Effector CD4-positive, alpha-beta T cell (primary cell): ENCODE data around the gene AP1M2.
"Not testable (repeated sequence)": the region's sequence is repeated elsewhere in the genome, so short reads cannot be mapped to it uniquely, and the experiment has no call there.

Source experiments
- DNase-seq: peaks from one replicate; pipeline ENCODE4 v3.0.0-alpha.2; 2020

AP1M2 gene

DNA sequence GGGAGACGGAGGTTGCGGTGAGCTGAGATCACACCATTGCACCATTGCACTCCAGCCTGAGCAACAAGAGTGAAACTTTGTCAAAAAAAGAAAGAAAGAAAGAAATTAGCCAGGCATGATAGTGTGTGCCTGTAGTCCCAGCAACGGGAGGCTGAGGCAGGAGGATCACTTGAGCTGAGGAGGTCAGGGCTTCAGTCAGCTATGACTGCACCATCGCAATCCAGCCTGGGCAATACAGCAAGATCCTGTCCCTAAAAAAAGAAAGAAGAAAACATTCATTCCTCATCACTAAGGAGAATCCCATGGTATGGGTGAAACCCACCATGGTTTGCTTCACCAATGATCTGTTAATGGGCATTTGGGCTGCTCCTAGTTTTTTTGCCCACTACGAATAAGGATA, 13.0 kb upstream of the AP1M2 start:
- DNase-seq: no peak

DNA sequence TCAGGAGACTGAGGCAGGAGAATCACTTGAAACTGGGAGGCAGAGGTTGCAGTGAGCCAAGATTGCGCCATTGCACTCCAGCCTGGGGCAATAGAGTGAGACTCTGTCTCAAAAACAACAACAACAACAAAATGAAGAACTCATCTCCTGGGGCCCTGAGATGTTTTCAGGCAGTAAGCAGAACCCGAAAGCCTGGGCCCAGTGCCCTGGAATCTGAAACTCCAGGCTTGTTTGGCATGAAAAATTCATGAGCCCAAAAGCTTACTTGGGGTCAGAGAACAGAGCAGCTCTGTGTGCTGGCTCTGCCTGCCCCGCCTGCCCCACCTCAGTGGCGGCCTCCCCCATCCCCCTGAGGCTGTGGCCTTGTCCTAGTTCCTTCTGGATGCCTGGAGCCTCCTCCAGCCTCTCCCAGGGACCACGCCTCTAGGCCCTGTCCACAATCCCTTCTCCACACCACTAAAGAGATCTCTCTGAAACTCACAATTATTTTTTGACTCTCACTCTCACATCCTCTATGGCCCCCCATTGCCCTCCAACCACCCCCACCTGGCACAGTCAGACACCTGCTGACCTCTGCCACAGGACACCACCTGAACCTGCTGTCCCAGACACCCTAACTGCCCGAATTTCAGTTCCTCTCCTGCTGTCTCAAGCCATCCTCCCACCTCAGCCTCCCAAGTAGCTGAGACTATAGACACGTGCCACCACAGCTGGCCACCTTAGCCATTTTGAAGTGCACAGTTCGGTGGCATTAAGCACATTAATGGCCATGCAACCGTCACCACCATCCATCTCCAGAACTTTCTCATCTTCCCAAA, 6.9 kb upstream of the AP1M2 start:
- DNase-seq: no peak

DNA sequence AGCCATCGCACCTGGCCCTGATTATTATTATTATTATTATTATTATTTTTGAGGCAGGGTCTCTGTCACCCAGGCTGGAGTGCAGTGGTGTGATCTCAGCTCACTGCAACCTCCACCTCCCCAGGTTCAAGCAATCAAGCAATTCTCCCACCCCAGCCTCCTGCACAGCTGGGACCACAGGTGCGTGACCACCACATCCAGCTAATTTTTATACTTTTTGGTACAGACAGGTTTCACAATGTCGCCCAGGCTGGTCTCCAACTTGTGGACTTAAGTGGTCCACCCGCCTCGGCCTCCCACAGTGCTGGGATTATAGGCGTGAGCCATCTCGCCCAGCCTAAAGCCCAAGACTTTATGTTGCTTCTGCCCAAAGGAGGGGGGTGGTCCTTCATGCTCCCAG, 6.0 kb upstream of the AP1M2 start:
- no peak for DNase-seq

DNA sequence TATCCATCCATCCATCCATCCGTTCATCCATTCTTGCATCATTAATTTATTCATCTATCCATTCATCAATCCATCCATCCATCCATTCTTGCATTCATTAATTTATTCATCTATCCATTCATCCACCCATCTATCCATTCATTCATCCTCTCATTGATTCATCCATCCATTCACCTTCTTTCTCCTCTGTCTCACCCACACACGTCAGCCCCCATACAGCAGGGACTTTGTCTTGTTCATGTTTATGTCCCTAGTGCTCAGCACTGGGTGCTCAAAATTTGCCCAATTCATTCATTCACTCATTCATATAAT, 683 bp upstream of the AP1M2 start:
- no peak for DNase-seq

DNA sequence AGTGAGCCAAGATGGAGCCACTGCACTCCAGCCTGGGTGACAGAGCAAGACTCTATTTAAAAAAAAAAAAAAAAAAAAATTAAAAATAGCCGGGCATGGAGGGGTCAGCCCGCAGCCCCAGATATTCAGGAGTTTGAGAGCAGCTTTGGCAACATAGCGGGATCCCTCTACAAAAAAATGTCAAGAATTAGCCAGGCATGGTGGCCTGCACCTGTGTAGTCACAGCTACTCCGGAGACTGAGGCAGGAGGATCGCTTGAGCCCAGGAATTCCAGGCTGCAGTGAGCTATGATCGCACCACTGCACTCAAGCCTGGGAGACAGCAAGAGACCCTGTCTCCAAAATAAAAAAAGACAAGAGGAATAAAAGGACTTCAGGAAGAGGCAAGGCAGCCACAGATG, 716 bp downstream of the AP1M2 start:
- no peak for DNase-seq

DNA sequence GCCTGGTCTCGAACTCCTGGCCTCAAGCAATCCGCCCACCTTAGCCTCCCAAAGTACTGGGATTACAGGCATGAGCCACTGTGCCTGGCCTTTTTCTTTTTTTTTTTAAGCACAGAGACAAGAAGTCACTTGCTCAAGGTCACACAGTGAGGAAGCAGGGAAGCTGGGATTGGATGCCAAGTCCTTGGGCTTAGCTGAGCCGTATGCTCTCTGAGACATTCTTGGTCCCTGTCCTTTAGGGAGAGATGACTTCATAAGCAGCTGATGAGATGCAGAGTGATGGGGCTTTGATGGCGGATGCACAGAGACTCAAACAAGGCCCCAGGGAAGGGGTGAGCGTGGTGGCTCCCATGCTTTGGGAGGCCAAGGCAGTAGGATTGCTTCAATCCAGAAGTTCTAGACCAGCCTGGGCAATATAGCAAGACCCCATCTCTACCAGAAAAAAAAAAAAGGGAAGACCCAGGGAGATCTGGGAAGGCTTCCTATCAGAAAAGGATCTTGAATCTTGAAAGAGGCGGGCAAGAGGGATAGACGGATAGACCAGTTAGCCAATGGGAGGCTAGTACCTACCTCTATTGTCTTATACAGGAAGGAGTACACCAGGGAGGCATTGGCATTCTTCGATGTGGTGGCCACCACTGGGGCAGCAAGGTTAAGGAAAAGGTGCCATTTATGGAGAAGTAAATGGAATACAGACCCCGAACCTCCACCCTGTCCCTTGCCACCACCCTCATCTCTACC, 3.9 kb downstream of the AP1M2 start:
- DNase-seq: no peak

DNA sequence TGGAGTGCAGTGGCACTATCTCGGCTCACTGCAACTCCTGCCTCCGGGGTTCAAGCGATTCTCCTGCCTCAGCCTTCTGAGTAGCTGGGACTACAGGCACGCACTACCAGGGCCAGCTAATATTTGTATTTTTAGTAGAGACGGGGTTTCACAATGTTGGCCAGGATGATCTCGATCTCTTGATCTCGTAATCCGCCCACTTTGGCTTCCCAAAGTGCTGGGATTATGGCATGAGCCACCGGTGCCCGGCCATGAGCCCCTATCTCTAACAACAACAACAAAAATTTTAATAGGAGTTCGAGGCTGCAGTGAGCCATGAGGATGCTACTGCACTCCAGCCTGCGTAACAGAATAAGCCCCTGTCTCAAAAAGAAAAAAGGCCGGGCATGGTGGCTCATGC, 5.0 kb downstream of the AP1M2 start:
- no peak for DNase-seq

DNA sequence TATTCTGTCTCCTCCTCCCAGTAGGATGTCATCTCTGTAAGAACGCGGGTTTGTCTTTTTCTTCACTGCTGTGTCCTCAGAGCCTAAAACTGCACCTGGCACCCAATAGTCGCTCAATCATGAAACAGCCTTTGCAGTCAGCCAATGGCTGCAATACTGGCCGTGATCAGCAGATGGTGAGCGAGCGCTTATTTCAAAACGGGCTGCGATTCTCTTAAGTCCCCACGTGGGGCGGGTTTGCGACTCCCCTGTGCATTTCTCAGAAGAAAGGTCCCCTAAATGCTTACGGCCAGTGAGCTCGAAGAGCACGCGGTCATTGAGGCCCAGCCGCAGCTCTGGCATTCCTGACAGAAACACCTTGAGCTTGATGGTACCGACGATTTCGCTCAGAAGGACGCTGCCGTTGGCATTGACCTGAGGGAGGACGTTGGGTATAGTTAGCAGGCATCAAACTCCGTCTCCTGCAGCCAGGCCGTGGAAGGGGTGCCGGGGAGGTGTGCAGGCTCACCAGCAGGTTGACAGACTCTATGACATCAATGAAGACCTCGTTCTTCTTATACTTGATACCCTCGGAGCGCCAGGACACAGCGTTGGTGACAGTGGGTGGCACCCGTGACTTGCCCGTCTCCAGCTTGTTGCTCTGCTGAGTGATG, 6.0 kb downstream of the AP1M2 start:
- DNase-seq: peak; percentile 87

DNA sequence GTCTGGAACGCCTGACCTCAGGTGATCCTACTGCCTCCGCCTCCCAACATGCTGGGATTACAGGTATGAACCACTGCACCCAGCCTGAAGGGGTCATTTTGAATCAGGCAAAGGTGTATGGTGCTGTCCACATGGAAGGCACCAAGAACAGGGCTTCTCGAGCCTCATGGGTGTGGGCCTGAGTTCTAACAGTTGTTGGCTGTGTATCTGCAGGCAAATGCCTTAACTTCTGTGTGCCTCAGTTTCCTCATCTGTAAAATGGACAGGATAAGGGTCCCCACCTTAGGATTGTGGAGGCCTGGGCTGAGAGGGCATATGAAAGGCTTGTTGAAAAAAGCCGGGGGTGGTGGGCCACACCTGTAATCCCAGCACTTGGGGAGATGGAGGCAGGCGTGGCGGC, 9.2 kb downstream of the AP1M2 start:
- no peak for DNase-seq

DNA sequence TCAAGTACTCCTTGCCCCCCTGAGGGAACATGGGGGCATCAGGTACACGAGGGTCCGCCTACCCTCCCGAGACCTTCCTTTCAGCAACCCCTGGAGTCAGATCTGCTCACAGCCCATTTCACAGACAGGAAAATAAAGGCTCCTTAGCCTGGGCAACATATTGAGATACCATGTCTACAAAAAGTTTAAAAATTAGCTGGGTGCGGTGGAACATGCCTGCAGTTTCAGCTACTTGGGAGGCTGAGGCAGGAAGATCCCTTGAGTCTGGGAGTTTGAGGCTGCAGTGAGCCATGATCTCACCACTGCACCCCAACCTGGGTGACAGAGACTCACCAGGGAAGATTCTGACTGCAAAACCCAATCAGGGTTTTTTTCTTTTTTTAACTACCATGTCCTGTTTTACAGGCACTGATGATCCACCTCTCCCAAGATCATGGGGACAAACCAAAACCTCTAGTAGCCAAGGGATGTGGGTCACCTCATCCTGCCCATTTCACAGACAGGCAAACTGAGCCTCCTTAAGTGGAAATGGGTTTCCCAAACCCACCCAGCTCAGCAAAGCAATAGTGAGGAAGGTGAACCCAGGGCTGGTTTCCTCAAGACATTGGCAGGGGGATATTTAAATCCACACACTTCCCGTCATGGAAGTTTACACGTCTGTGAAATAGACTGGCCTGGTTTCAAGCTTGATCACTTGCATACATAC, 11.9 kb downstream of the AP1M2 start:
- DNase-seq: no peak

DNA sequence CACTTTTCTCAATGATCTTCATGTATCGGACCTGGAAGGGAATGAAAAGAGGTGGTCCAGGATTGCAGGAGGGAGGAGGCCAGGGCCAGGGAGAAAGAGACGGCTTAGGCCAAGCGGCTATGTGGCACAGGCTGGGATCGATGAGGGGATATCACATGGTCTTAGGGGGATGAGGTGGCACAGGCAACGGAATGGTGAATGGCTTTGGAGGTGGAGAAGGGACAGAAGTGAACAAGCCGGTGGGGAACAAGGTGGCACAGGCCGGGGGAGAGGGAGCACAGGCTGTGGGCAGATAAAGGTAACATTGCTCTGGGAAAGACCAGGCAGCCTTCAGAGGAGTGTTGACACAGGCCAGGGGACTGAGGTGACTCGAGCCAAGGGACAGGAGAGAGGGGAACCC, 12.7 kb downstream of the AP1M2 start:
- DNase-seq: no peak

DNA sequence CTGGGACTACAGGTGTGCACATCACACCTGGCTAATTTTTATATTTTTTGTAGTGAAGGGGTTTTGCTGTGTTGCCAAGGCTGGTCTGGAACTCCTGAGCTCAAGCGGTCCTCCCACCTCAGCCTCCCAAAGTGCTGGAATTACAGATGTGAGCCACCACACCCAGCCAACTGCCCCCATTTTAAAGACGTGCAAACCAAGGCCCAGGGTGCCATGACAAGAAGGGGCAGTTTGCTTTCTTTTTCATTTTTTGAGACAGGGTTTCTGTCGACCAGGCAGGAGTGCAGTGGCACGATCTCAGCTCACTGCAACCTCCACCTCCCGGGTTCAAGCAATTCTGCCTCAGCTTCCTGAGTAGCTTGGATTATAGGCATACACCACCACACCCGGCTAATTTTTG, 13.3 kb downstream of the AP1M2 start:
- not testable (repeated sequence) for DNase-seq

DNA sequence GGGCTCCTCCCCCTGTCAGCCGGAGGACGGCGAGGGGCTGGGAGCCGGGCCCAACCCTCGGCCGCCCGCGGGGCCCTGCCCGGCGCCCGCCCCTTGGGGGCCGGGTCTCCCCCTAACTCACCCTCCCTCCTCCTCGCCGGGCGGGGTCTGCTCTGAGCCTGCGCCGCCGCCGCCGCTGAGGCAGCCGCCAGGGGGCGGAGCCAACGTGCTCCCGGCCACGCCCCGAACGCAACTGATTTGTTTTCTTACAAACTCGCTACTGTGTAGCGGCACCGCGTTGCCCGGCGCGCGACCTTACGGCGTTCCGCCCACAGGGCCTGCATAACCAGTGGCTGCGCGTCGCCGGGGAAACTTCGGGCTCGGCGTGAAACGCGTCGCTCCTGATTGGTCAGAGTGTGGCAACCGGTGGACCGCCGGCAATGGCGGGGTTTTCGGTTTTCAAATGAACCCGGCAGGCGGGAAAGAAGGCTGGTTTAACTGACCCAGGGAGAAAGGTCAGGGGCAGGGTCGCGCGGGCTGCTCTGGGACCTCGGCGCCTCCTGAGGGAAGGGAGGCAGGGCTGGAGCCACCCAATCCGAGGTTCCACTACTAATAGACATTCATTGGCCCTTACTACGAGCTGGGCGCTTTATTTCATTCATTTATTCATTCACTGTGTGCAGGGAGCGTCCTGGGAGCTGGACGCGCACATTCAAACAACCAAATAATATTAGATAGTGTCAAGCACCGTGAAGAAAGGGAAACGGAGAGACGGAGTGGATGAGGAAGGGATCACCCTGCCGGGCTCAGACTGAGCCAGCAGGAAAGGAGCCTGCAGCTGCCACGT, 18.1 kb downstream of the AP1M2 start, which contains the start of gene CDKN2D:
Gene CDKN2D (minus strand): TSS at position 154 of the 826 bp plus-strand sequence. CDS start 326 bp downstream, outside the sequence.
- peak; percentile 100 for DNase-seq

DNA sequence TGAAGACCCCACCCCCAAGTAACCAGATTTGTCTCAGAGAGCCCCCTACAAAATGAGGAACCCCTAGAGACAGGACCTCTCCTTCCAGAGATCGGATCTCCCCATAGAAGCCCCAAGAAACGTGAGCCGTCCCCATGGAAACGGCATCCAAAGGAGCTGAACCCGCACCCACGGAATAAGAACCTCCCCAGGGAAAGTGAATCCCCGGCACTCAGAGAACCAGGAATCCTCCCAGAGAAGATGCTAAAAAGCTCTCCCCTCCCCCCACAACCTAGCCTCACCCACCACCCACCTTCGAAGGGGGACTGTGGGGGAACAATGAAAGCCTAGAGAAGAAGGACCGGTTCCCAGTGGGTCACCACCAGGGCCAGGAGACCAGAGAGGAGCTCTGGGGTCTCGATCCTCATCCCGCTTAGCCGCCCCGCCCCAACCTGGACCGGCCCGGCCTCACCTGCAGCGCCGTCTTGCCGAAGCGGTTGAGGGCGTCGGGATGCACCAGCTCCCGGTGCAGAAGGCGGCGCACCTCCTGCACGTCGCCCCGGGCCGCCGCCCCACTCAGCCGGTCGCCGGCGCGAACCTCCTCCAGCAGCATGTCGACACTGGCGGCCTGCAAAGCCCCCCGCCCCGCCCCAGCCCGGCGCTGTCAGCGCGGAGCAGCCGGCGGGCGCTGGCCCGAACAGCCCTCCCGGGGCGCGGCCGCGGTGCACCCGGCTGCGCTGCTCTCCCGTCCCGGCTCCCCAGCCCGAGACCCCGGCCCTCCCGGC, 18.9 kb downstream of the AP1M2 start:
- DNase-seq: no peak

DNA sequence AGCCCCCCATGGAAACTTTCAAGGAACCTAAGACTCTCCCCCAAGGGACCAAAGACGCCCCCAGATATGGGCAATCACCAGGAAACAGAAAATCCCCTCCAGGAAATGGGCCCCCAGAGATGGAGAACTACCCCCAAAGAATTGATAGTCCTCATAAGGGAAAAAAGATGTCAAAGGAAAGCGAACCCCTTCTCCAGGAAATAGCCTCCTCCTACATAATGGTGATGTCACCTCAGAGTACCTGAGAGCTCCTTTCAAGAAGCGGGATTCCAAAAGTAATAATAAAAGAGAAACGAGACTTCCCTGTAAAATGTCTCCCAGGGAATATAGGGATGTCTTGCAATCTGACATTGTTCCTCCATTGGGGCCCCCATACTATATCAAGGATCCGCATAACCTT, 19.5 kb downstream of the AP1M2 start:
- no peak for DNase-seq

DNA sequence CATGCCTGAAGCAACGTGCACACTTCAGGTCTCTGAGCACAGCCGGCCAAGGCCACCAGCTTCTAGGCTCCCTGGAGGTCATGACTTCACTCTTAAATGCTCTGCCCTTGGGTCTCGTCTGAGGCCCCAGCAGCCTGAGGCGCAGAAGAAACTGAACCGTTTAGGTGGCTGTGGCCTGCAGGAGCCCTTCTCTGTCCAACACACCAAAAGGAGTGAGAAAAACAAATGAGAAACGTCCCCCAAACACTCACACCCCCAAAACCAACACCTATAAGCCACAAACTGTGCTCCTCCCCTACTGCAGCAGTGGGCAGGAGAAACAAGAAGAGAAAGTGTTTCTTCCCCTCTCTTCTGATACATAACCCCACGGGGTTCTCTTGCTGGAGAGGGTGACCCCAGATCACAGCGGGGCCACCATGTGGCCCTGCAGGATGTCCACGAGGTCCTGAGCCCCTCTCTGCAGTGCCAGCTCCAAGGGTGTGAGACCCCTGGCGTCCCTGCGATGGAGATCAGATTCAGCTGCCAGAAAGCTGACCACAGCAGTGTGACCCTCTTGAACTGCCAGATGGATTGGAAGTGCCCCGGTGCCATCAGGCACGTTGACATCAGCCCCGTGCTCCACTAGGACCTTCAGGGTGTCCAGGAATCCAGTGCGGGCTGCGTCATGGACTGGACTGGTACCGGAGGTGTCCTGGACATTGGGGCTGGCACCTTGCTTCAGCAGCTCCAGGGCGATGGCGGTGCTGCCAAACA, 20.3 kb downstream of the AP1M2 start:
- peak; percentile 34 for DNase-seq

DNA sequence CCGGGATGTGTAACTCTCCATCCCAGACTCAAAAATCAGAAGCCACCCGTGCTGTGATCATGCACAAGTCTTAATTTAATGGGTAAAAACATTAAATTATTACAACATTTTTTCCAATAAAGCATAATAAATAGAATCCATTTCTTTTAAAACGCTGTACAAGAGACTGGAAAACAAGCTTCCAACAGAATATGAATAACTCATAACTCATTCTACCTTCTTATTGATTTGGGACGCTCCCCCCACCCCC, 20.8 kb downstream of the AP1M2 start:
- DNase-seq: no peak

DNA sequence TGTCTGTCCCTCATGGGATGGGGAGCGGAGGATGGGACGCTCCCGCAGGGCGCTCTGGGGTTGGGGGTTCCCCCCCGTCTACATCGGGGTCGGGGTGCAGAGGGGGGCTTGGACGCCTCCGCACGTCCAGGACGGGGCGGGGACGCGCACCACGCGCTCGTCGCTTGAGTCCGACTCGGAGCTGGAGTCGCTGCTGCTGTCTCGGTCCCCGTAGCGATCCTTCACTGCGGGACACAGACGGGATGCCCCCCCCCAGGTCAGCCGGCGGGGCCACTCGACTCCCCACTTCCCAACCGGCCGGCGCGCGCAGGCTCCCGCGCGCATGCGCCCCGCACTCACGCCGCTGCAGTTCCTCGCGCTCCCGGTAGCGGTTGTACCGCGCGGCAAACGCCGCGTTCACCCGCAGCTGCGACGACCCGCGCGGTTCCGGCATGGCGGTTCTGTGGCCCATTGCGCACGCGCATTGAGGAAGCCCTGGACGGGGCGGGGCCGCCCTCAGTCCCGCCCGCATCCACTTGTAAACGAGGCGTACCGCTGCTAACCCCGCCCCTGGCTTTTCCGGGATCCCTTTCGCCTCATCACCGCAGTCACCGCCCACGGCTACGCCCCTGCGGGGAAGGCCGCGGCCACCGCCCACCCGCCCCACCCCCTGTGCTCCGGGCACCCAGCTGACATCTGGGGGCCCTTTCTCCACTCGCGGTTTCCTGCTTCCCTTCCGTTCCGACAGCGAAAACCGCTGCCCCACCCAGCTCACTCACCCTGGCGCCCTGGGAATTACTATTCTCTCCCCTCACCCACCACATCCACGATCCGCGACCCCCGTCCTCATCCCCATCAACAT, 21.3 kb downstream of the AP1M2 start, which contains the start of gene KRI1:
Gene KRI1 (minus strand): TSS at position 444 of the 841 bp plus-strand sequence. CDS start 11 bp downstream, at position 433.
- DNase-seq: peak; percentile 97

DNA sequence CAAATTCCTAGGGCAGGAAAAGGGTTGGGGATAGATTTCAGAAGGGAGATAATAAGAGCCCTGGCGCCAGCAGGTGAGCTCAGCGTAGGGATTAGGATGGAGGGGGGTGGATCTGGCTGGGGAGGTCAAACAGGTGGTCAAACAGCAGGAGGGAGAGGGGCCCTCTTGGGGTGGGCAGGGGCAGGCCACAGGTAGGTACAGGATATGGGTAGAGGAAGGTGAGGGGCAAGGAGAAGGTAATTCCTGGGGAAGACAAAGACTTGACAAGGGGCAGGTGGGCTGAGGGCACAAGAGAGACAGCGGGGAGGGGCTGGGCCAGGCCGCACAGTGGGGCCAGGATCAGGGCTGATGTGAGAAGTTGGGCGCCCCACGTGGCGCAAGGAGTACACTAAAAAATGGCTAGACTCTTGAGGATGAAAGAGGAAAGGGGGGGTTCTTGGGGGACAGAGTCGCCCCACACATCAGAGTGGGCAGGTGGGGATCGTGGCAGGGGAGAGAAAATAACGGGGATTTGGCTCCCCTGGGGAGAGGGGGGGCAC, 22.0 kb downstream of the AP1M2 start:
- DNase-seq: peak; percentile 38

DNA sequence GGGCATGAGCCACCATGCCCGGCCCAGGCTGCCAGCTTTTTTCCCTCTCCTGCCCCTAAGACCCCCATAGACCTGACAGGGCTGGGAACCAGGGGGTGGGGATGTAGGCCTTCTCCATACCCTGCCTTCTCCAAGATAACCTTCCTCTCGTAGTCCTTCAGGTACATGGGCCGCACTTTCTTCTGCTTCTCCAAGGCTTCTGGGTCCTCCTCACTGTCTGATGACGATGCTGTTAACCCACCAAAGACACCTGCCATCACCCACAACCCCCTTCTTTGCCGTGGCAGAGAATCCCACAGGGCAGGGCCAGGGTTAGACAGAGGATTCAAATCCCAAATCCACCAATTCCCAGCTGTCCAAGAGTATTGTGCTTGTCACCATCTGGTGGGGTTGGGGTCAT, 24.5 kb downstream of the AP1M2 start:
- DNase-seq: no peak
